HepG2 (cell line): ENCODE data around the gene DDR2. TPM values are rescaled to one million over a fixed set of nuclear protein-coding genes. Genes with fewer than 3 reads are reported as not detected.

ENCODE experiments used
- ATAC-seq: fragments of 200-7000 bp; cut with Tn5 transposase; 3 replicates; pipeline ENCODE4 v1.9.1; 2020; ENCODE audit warnings: mild to moderate bottlenecking, moderate library complexity
- BruUV-seq: library from RNA; stranded (reverse); fragments of 400-500 nt; replicated peaks from 2 replicates; lab custom pipeline; 2021; lab: Mats Ljungman, UMichigan
- CTCF ChIA-PET: fragments of 300-600 bp; formaldehyde crosslinking; extraction: SDS; loops from one replicate; lab custom pipeline; 2021; ENCODE audit warnings: low total read pairs, inconsistent platforms, low intra/inter-chr PET ratio; lab: Yijun Ruan, JAX
- POLR2A ChIA-PET: fragments of 350-600 bp; sonication (Branson Sonifier 250); formaldehyde crosslinking; loops from one replicate; lab custom pipeline; 2020; ENCODE audit warnings: antibody characterized with exemption, inconsistent platforms; lab: Yijun Ruan, JAX
- DNase-seq: peaks from one replicate; pipeline ENCODE4 v3.0.0-alpha.2; 2015; ENCODE audit warnings: low spot score
- FAIRE-seq: peaks from 3 replicates; lab custom pipeline; 2011; peaks lifted over from hg19 to GRCh38; lab: Jason Lieb, UNC
- H2AFZ ChIP-seq: one replicate; pipeline ENCODE4 v1.6.1; 2011; ENCODE audit warnings: low read length, inconsistent platforms
- H3K27ac ChIP-seq: fragments of 300-600 bp; 3 replicates; pipeline ENCODE4 v1.8.0; 2011; ENCODE audit warnings: mixed run types, mild to moderate bottlenecking, mixed read lengths, low read length, inconsistent platforms; ENCODE audit not compliant: insufficient read depth; ENCODE audit errors: extremely low read length
- H3K27me3 ChIP-seq, 2 experiments: fragments of 200-600 bp in 1 of 2; 2 replicates in 1 of 2; 3 replicates in 1 of 2; pipeline versions ENCODE4 v1.6.0 to v1.8.0; 2011; ENCODE audit warnings: low read length in 2 of 2, mild to moderate bottlenecking in 2 of 2, moderate library complexity in 2 of 2, inconsistent platforms in 1 of 2; ENCODE audit not compliant: insufficient read depth in 2 of 2, control insufficient read depth in 1 of 2
- H3K36me3 ChIP-seq, 2 experiments: fragments of 200-600 bp in 1 of 2; replicated peaks in 1 of 2; 2 replicates in 1 of 2; 3 replicates in 1 of 2; pipeline versions ENCODE4 v1.5.1 to v1.8.0; 2011; ENCODE audit warnings: low read length in 2 of 2, inconsistent platforms in 1 of 2; ENCODE audit not compliant: insufficient read depth in 2 of 2, control insufficient read depth in 1 of 2
- H3K4me1 ChIP-seq: 2 replicates; pipeline ENCODE4 v1.5.1; 2012; ENCODE audit warnings: low read length, inconsistent platforms; ENCODE audit not compliant: insufficient read depth
- H3K4me2 ChIP-seq: 2 replicates; pipeline ENCODE4 v1.6.0; 2011; ENCODE audit warnings: low read depth, low read length, inconsistent platforms
- H3K4me3 ChIP-seq, 3 experiments: fragments of 200-600 bp in 1 of 3; sonication (generic), shearing (Covaris generic) in 1 of 3; replicated peaks in 1 of 3; 2 replicates each; pipeline ENCODE4 v1.5.1; 2011 to 2016; ENCODE audit warnings: low read length in 3 of 3, inconsistent platforms in 2 of 3, low read depth in 2 of 3, mild to moderate bottlenecking in 2 of 3, control low read depth in 1 of 3, mixed read lengths in 1 of 3; ENCODE audit not compliant: insufficient read depth in 1 of 3
- H3K79me2 ChIP-seq: one replicate; pipeline ENCODE4 v1.6.1; 2011; ENCODE audit warnings: low read length, inconsistent platforms; ENCODE audit not compliant: insufficient read depth
- H3K9ac ChIP-seq: 2 replicates; pipeline ENCODE4 v1.6.0; 2011; ENCODE audit warnings: mild to moderate bottlenecking, low read depth, low read length, inconsistent platforms; ENCODE audit not compliant: insufficient read depth
- H3K9me3 ChIP-seq: 2 replicates; pipeline ENCODE4 v1.5.1; 2012; ENCODE audit warnings: mild to moderate bottlenecking, low read length
- H4K20me1 ChIP-seq: 2 replicates; pipeline ENCODE4 v1.6.0; 2011; ENCODE audit warnings: inconsistent platforms, mild to moderate bottlenecking, low read length, moderate library complexity; ENCODE audit not compliant: insufficient read depth
- BHLHE40 ChIP-seq: IDR thresholded peaks from 2 replicates; pipeline ENCODE4 v1.6.1; 2011; ENCODE audit warnings: low read length, improper control_type of control experiment
- EEA1 ChIP-seq: sonication (generic); formaldehyde crosslinking; IDR thresholded peaks from 2 replicates; pipeline ENCODE4 v1.5.1; 2020; ENCODE audit warnings: mild to moderate bottlenecking, missing genetic modification reagents, borderline replicate concordance
- HNRNPUL1 ChIP-seq: fragments of 200-400 bp; formaldehyde crosslinking; IDR thresholded peaks from 2 replicates; pipeline ENCODE4 v1.6.1; 2017; ENCODE audit warnings: low read depth, mild to moderate bottlenecking, low read length, moderate library complexity
- HOXA9 ChIP-seq: sonication (generic); formaldehyde crosslinking; IDR thresholded peaks from 2 replicates; pipeline ENCODE4 v1.8.1; 2022; ENCODE audit warnings: missing genetic modification reagents, mild to moderate bottlenecking, moderate library complexity, borderline replicate concordance
- KAT7 ChIP-seq: IDR thresholded peaks from 2 replicates; pipeline ENCODE4 v1.6.1; 2018; ENCODE audit warnings: borderline replicate concordance, missing compliant biosample characterization
- LCORL ChIP-seq, 2 experiments: fragments of 450-650 bp in 1 of 2; sonication (generic) in 1 of 2; formaldehyde crosslinking in 1 of 2; IDR thresholded peaks; 2 replicates each; pipeline versions ENCODE4 v1.5.0 to v1.6.1; 2017 to 2020; ENCODE audit warnings: antibody characterized with exemption in 1 of 2, missing genetic modification reagents in 1 of 2
- MAF1 ChIP-seq: sonication (generic); formaldehyde crosslinking; IDR thresholded peaks from 2 replicates; pipeline ENCODE4 v1.5.0; 2020; ENCODE audit warnings: missing genetic modification reagents, borderline replicate concordance
- MED1 ChIP-seq: sonication (generic); formaldehyde crosslinking; IDR thresholded peaks from 2 replicates; pipeline ENCODE4 v1.4.0; 2020; ENCODE audit warnings: missing genetic modification reagents
- RARG ChIP-seq: sonication (generic); formaldehyde crosslinking; IDR thresholded peaks from 2 replicates; pipeline ENCODE4 v1.4.0; 2020; ENCODE audit warnings: low read depth, mild to moderate bottlenecking, missing genetic modification reagents
- SP4 ChIP-seq: sonication (generic); formaldehyde crosslinking; IDR thresholded peaks from 2 replicates; pipeline ENCODE4 v1.8.1; 2023; ENCODE audit warnings: mild to moderate bottlenecking, missing genetic modification reagents
- TBL1XR1 ChIP-seq: fragments of 150-350 bp; IDR thresholded peaks from 2 replicates; pipeline ENCODE4 v1.6.1; 2014; ENCODE audit warnings: borderline replicate concordance, low read length; ENCODE audit not compliant: partially characterized antibody
- ZNF331 ChIP-seq: sonication (generic); formaldehyde crosslinking; IDR thresholded peaks from 2 replicates; pipeline ENCODE4 v1.4.0; 2020; ENCODE audit warnings: missing genetic modification reagents
- ZNF543 ChIP-seq: sonication (generic); formaldehyde crosslinking; IDR thresholded peaks from 2 replicates; pipeline ENCODE4 v1.4.0; 2020; ENCODE audit warnings: mild to moderate bottlenecking, missing genetic modification reagents
- WGBS: methylation state at CpG from one replicate; pipeline ENCODE4 v1.1.6; 2017; ENCODE audit warnings: low lambda C conversion rate; 5-methylcytosine and 5-hydroxymethylcytosine counted together
- in situ Hi-C: cut with HindIII; loops from 2 replicates; pipeline ENCODE4 v1.10.0; 2017; ENCODE audit warnings: low pct_unique_long_range_greater_than_20kb; ENCODE audit not compliant: extremely low pct_ligation_motif_present
- intact Hi-C: fragments of 100-400 bp; cut with micrococcal nuclease; formaldehyde crosslinking; loops from one replicate; pipeline ENCODE4 v1.10.0; 2022; ENCODE audit not compliant: unreplicated experiment
- polyA plus RNA-seq, 8 experiments: library from polyadenylated mRNA; depleted of rRNA in 3 of 8; stranded (reverse) in 7 of 8; unstranded in 1 of 8; fragments of >200 nt; fragmentation: Illumina TruSeq in 4 of 8; extraction: Trizol in 4 of 8; gene quantifications; 2 replicates each; pipeline versions ENCODE4 v1.2.1 to v1.2.3, GENCODE V29; 2011 to 2016; ENCODE audit warnings: low read depth in 4 of 8, missing spikeins in 1 of 8, mixed read lengths in 1 of 8; ENCODE audit not compliant: insufficient read depth in 1 of 8
- total RNA-seq, 5 experiments: library from RNA; depleted of rRNA; stranded (reverse); fragments of >200 nt; fragmentation: Illumina TruSeq; extraction: Trizol; gene quantifications; 2 replicates each; pipeline ENCODE4 v1.2.3, GENCODE V29; 2016; ENCODE audit warnings: low read depth in 1 of 5
- TF ChIP-seq, protein P1 (sequence below): sonication (generic); formaldehyde crosslinking; IDR thresholded peaks from 2 replicates; pipeline ENCODE4; 2020; ENCODE audit warnings: missing genetic modification reagents, mild to moderate bottlenecking, borderline replicate concordance

DDR2 gene
- total and polyA plus RNA-seq, 2 of the 13 experiments (the other 11 are each of a cell fraction or from before 2014, with no cell fraction given), result 0.36 to 0.38 TPM

- H3K9me3 ChIP-seq, result no peaks in the 10 kb centered on the region
- H4K20me1 ChIP-seq, result no peaks in the 10 kb centered on the region
- no peak for ATAC-seq
- H3K9ac ChIP-seq, result no peak overlapping the region
- no peaks in the 10 kb centered on the region for H3K4me1 ChIP-seq
- H3K4me3 ChIP-seq, result no peak overlapping the region
- WGBS, result 62% methylated on average over 2 of the region's 2 CpGs
- H3K4me2 ChIP-seq, result no peak overlapping the region
- H3K36me3 ChIP-seq, result no peaks in the 10 kb centered on the region
- intact Hi-C loops, result no loop called here
- DNase-seq, result no peak
- no peak overlapping the region for H2AFZ ChIP-seq
- ChIA-PET POLR2A (no interaction called here), CTCF (no interaction called here)
- no peak overlapping the region for H3K27ac ChIP-seq
- no peaks in the 10 kb centered on the region for H3K27me3 ChIP-seq
- no TSS peak for BruUV-seq
- in situ Hi-C loops, result no loop called here
- no peaks in the 10 kb centered on the region for H3K79me2 ChIP-seq
- no peak for FAIRE-seq
- no peak for TF ChIP-seq RARG (CRISPR knock-in tag)
- no peak for TF ChIP-seq TBL1XR1
- no peak for TF ChIP-seq MAF1 (CRISPR knock-in tag)
- TF ChIP-seq BHLHE40, result no peak
- TF ChIP-seq ZNF543 (CRISPR knock-in tag), result no peak
- no peak for TF ChIP-seq ZNF331 (CRISPR knock-in tag)
- TF ChIP-seq EEA1 (CRISPR knock-in tag), result no peak
- TF ChIP-seq LCORL (IDR thresholded peaks at IDR 0.05), result no peak
- TF ChIP-seq LCORL (CRISPR knock-in tag; IDR thresholded peaks at IDR 0.05), result no peak
- TF ChIP-seq SP4 (CRISPR knock-in tag), result no peak
- no peak for TF ChIP-seq HOXA9 (CRISPR knock-in tag)
- TF ChIP-seq, protein P1, sequence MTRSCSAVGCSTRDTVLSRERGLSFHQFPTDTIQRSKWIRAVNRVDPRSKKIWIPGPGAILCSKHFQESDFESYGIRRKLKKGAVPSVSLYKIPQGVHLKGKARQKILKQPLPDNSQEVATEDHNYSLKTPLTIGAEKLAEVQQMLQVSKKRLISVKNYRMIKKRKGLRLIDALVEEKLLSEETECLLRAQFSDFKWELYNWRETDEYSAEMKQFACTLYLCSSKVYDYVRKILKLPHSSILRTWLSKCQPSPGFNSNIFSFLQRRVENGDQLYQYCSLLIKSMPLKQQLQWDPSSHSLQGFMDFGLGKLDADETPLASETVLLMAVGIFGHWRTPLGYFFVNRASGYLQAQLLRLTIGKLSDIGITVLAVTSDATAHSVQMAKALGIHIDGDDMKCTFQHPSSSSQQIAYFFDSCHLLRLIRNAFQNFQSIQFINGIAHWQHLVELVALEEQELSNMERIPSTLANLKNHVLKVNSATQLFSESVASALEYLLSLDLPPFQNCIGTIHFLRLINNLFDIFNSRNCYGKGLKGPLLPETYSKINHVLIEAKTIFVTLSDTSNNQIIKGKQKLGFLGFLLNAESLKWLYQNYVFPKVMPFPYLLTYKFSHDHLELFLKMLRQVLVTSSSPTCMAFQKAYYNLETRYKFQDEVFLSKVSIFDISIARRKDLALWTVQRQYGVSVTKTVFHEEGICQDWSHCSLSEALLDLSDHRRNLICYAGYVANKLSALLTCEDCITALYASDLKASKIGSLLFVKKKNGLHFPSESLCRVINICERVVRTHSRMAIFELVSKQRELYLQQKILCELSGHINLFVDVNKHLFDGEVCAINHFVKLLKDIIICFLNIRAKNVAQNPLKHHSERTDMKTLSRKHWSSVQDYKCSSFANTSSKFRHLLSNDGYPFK (CRISPR knock-in tag), result no peak
- no peak for TF ChIP-seq KAT7 (CRISPR knock-in tag)
- no peak for TF ChIP-seq MED1 (CRISPR knock-in tag)
- TF ChIP-seq HNRNPUL1, result no peak
Measured at GRCh38 chr1:162706003-162706402, 73.7 kb downstream of the DDR2 start.
